GM23248 (cell line): ENCODE data around the gene PPIA. TPM values are rescaled to one million over a fixed set of nuclear protein-coding genes. Genes with fewer than 3 reads are reported as not detected.
A peak's percentile ranks its signal among the peaks of the same experiment; 100 is the strongest.

Experiments
- DNase-seq: peaks from one replicate; pipeline ENCODE4 v3.0.0-alpha.2; 2015
- H2AFZ ChIP-seq: fragments of 200-600 bp; sonication (generic); 2 replicates; pipeline ENCODE4 v1.6.1; 2016; ENCODE audit warnings: antibody characterized with exemption
- H3F3A ChIP-seq: fragments of 200-600 bp; sonication (generic); 2 replicates; pipeline ENCODE4 v1.6.1; 2016; ENCODE audit warnings: mild to moderate bottlenecking, antibody characterized with exemption, mixed run types; ENCODE audit not compliant: insufficient read depth
- H3K27ac ChIP-seq: fragments of 200-600 bp; sonication (generic); 2 replicates; pipeline ENCODE4 v1.5.1; 2016; ENCODE audit warnings: mild to moderate bottlenecking
- H3K27me3 ChIP-seq: fragments of 200-600 bp; sonication (generic); replicated peaks from 2 replicates; pipeline ENCODE4 v1.6.1; 2016; ENCODE audit warnings: mild to moderate bottlenecking; ENCODE audit not compliant: insufficient read depth
- H3K36me3 ChIP-seq: fragments of 200-600 bp; sonication (generic); 2 replicates; pipeline ENCODE4 v1.6.1; 2016; ENCODE audit warnings: low read depth, mild to moderate bottlenecking
- H3K4me1 ChIP-seq: fragments of 200-600 bp; sonication (generic); 2 replicates; pipeline ENCODE4 v1.6.1; 2016; ENCODE audit warnings: mild to moderate bottlenecking; ENCODE audit not compliant: insufficient read depth
- H3K4me2 ChIP-seq: fragments of 200-600 bp; sonication (generic); one replicate; pipeline ENCODE4 v1.6.1; 2016; ENCODE audit warnings: mild to moderate bottlenecking; ENCODE audit not compliant: unreplicated experiment
- H3K4me3 ChIP-seq: fragments of 200-600 bp; sonication (generic); 2 replicates; pipeline ENCODE4 v1.5.1; 2016; ENCODE audit warnings: mild to moderate bottlenecking
- H3K79me2 ChIP-seq: fragments of 200-600 bp; sonication (generic); 2 replicates; pipeline ENCODE4 v1.6.1; 2016; ENCODE audit warnings: mild to moderate bottlenecking; ENCODE audit not compliant: insufficient read depth
- H3K9ac ChIP-seq: fragments of 200-600 bp; sonication (generic); 2 replicates; pipeline ENCODE4 v1.6.1; 2016; ENCODE audit warnings: mild to moderate bottlenecking
- H3K9me2 ChIP-seq: fragments of 200-600 bp; sonication (generic); 2 replicates; pipeline ENCODE4 v1.6.1; 2016; ENCODE audit warnings: mixed run types, mild to moderate bottlenecking, moderate library complexity; ENCODE audit not compliant: insufficient read depth
- H3K9me3 ChIP-seq: fragments of 200-600 bp; sonication (generic); one replicate; pipeline ENCODE4 v1.6.1; 2017; ENCODE audit warnings: low read depth
- H4K20me1 ChIP-seq: fragments of 200-600 bp; sonication (generic); 2 replicates; pipeline ENCODE4 v1.6.0; 2016; ENCODE audit not compliant: insufficient read depth
- EZH2 ChIP-seq: fragments of 200-600 bp; sonication (generic); IDR thresholded peaks from 2 replicates; pipeline ENCODE4 v1.6.1; 2018; ENCODE audit warnings: antibody characterized with exemption, mild to moderate bottlenecking; ENCODE audit not compliant: insufficient read depth, poor library complexity, severe bottlenecking
- EZH2phosphoT487 ChIP-seq: fragments of 200-600 bp; sonication (generic); IDR thresholded peaks from 2 replicates; pipeline ENCODE4 v1.6.1; 2018; ENCODE audit warnings: antibody characterized with exemption, moderate library complexity, mild to moderate bottlenecking, low read depth; ENCODE audit not compliant: insufficient read depth
- WGBS, 2 experiments: methylation state at CpG; one replicate each; pipeline ENCODE4 v1.1.6; 2015 to 2017; ENCODE audit warnings: low lambda C conversion rate in 2 of 2, low coverage in 1 of 2; ENCODE audit errors: missing lambda C conversion rate in 2 of 2; 5-methylcytosine and 5-hydroxymethylcytosine counted together
- in situ Hi-C: fragments of 300-500 bp; cut with MboI; formaldehyde crosslinking; loops from 2 replicates; pipeline ENCODE4 v1.15.0; 2020
- polyA plus RNA-seq: library from polyadenylated mRNA; unstranded; fragments of >200 nt; fragmentation: Nextera tagmentation; extraction: Ambion mirVana; gene quantifications from 2 replicates; pipeline ENCODE4 v1.2.1, GENCODE V29; 2016
- total RNA-seq: library from RNA; depleted of rRNA; stranded (reverse); fragments of >200 nt; shearing (Covaris generic); gene quantifications from 2 replicates; pipeline ENCODE4 v1.2.3, GENCODE V29; 2014

Gene PPIA
- total and polyA plus RNA-seq, 2 experiments from 2014 or later = 2,752 to 3,141 TPM

GRCh38 chr7:44794331-44794730, 2.1 kb upstream of the PPIA start:
- no peak for TF ChIP-seq EZH2

GRCh38 chr7:44796034-44796503, 412 bp upstream of the PPIA start:
- H3K9me2 ChIP-seq = no peaks in the 10 kb centered on the region
- H3K4me2 ChIP-seq = peak overlapping the region; percentile 82
- H3K36me3 ChIP-seq = peaks cover 22% of the 10 kb centered on the region
- TF ChIP-seq EZH2 (no peak), EZH2phosphoT487 (no peak)
- H3K4me1 ChIP-seq = peaks cover 18% of the 10 kb centered on the region
- in situ Hi-C loops = no loop called here
- peak overlapping the region; percentile 87 for H2AFZ ChIP-seq
- H3F3A ChIP-seq = peaks cover 40% of the 10 kb centered on the region
- H3K27me3 ChIP-seq = no peaks in the 10 kb centered on the region
- no peaks in the 10 kb centered on the region for H3K9me3 ChIP-seq
- H3K9ac ChIP-seq = peak overlapping the region; percentile 97
- peaks cover 56% of the 10 kb centered on the region for H3K79me2 ChIP-seq
- peak overlapping the region; percentile 98 for H3K27ac ChIP-seq
- WGBS, 2 experiments = 0 to 1% methylated on average over 38 to 40 of the region's 59 CpGs
- peaks cover 13% of the 10 kb centered on the region; the same call in 1 of the 2 replicates for H4K20me1 ChIP-seq
- peak overlapping the region; percentile 83 for H3K4me3 ChIP-seq
- DNase-seq = peak; percentile 73

More at GRCh38 chr7:44794331-44794730, 2.1 kb upstream of the PPIA start:
- Histone ChIP-seq H3K27ac (no peak overlapping the region), H3K27me3 (no peaks in the 10 kb centered on the region), H3K36me3 (peaks cover 4% of the 10 kb centered on the region; the same call in 1 of the 2 replicates), H2AFZ (no peak overlapping the region), H3K4me3 (no peak overlapping the region), H3F3A (peaks cover 30% of the 10 kb centered on the region), H4K20me1 (peaks cover 3% of the 10 kb centered on the region; the same call in 1 of the 2 replicates), H3K9me2 (no peaks in the 10 kb centered on the region), H3K4me1 (peaks cover 15% of the 10 kb centered on the region), H3K4me2 (no peak overlapping the region), H3K9ac (no peak overlapping the region), H3K79me2 (peaks cover 39% of the 10 kb centered on the region), H3K9me3 (no peaks in the 10 kb centered on the region)
- in situ Hi-C loops = no loop called here
- WGBS, 2 experiments = 64 to 70% methylated on average over 3 of the region's 3 CpGs
- DNase-seq = no peak

- no peaks in the 10 kb centered on the region for H3K9me2 ChIP-seq
- peaks cover 41% of the 10 kb centered on the region for H3F3A ChIP-seq
- TF ChIP-seq EZH2phosphoT487 = no peak
- TF ChIP-seq EZH2 = no peak
- peak overlapping the region; percentile 5; the same call in 1 of the 2 replicates for H2AFZ ChIP-seq
- in situ Hi-C loops = no loop called here
- WGBS, 2 experiments = 1 to 2% methylated on average over 26 of the region's 26 CpGs
- peaks cover 34% of the 10 kb centered on the region for H3K36me3 ChIP-seq
- peak overlapping the region; percentile 85 for H3K4me2 ChIP-seq
- peak overlapping the region; percentile 98 for H3K27ac ChIP-seq
- peaks cover 17% of the 10 kb centered on the region for H3K4me1 ChIP-seq
- H3K27me3 ChIP-seq = no peaks in the 10 kb centered on the region
- peak overlapping the region; percentile 83 for H3K4me3 ChIP-seq
- H3K79me2 ChIP-seq = peaks cover 56% of the 10 kb centered on the region
- DNase-seq = peak; percentile 95
- no peaks in the 10 kb centered on the region for H3K9me3 ChIP-seq
- H3K9ac ChIP-seq = peak overlapping the region; percentile 97
- H4K20me1 ChIP-seq = peaks cover 17% of the 10 kb centered on the region; the same call in 1 of the 2 replicates
These were observed 1.1 kb downstream of the PPIA start for GRCh38 chr7:44797329-44798258.

- H3K36me3 ChIP-seq = peaks cover 46% of the 10 kb centered on the region
- DNase-seq = peak; percentile 60
- 3 to 11% methylated on average over 2 of the region's 2 CpGs for WGBS, 2 experiments
- in situ Hi-C loops = no loop called here
- H3K9me2 ChIP-seq = no peaks in the 10 kb centered on the region
- H3K9me3 ChIP-seq = no peaks in the 10 kb centered on the region
- peak overlapping the region; percentile 98 for H3K27ac ChIP-seq
- TF ChIP-seq EZH2phosphoT487 (no peak), EZH2 (no peak)
- H4K20me1 ChIP-seq = peaks cover 20% of the 10 kb centered on the region; the same call in 1 of the 2 replicates
- peak overlapping the region; percentile 85 for H3K4me2 ChIP-seq
- peaks cover 17% of the 10 kb centered on the region for H3K4me1 ChIP-seq
- peak overlapping the region; percentile 97 for H3K9ac ChIP-seq
- H2AFZ ChIP-seq = no peak overlapping the region
- peaks cover 56% of the 10 kb centered on the region for H3K79me2 ChIP-seq
- peaks cover 53% of the 10 kb centered on the region for H3F3A ChIP-seq
- H3K27me3 ChIP-seq = no peaks in the 10 kb centered on the region
- H3K4me3 ChIP-seq = peak overlapping the region; percentile 83
These were observed 2.3 kb downstream of the PPIA start for GRCh38 chr7:44798649-44799305.
